Activated CD8-positive, alpha-beta memory T cell treated with anti-CD3 and anti-CD28 coated beads for 4 hours (primary cell): ENCODE results near the gene PLCH1.

Experiments
- DNase-seq, 2 donors: peaks; one replicate each; pipeline ENCODE4 v3.0.0-alpha.2; 2020; ENCODE audit warnings: low read depth in 2 of 2

Gene PLCH1

GRCh38 chr3:155457591-155457990 is 287.3 kb downstream of the PLCH1 start:
- DNase-seq: no peak

- no peak for DNase-seq
These were observed 289.1 kb downstream of the PLCH1 start for GRCh38 chr3:155455765-155456164.

GRCh38 chr3:155453512-155453911 is 291.4 kb downstream of the PLCH1 start:
- DNase-seq: no peak

GRCh38 chr3:155449613-155450267 is 295.1 kb downstream of the PLCH1 start:
- no peak for DNase-seq

- no peak for DNase-seq
These were observed 296.3 kb downstream of the PLCH1 start for GRCh38 chr3:155448531-155448930.

- DNase-seq: no peak
These were observed 298.5 kb downstream of the PLCH1 start for GRCh38 chr3:155446366-155446765.

GRCh38 chr3:155444771-155445170 is 300.1 kb downstream of the PLCH1 start:
- no peak for DNase-seq

- no peak for DNase-seq
These were observed 301.1 kb downstream of the PLCH1 start for GRCh38 chr3:155443815-155444214.

GRCh38 chr3:155442072-155442471 is 302.8 kb downstream of the PLCH1 start:
- no peak for DNase-seq

GRCh38 chr3:155441506-155441905 is 303.4 kb downstream of the PLCH1 start:
- no peak for DNase-seq

GRCh38 chr3:155441026-155441425 is 303.8 kb downstream of the PLCH1 start:
- DNase-seq: no peak

- no peak for DNase-seq
These were observed 309.1 kb downstream of the PLCH1 start for GRCh38 chr3:155435821-155436220.

GRCh38 chr3:155431856-155432570 is 312.9 kb downstream of the PLCH1 start:
- DNase-seq: no peak

- no peak for DNase-seq
These were observed 316.3 kb downstream of the PLCH1 start for GRCh38 chr3:155428563-155428962.

GRCh38 chr3:155426524-155427230 is 318.2 kb downstream of the PLCH1 start:
- DNase-seq: no peak

GRCh38 chr3:155425396-155425795 is 319.5 kb downstream of the PLCH1 start:
- no peak for DNase-seq

- DNase-seq: no peak
These were observed 320.6 kb downstream of the PLCH1 start for GRCh38 chr3:155424323-155424710.

GRCh38 chr3:155423526-155424322 is 321.1 kb downstream of the PLCH1 start:
- DNase-seq: no peak

GRCh38 chr3:155420881-155421486 is 323.9 kb downstream of the PLCH1 start:
- no peak for DNase-seq

GRCh38 chr3:155420406-155420805 is 324.5 kb downstream of the PLCH1 start:
- no peak for DNase-seq

- DNase-seq: no peak
These were observed 326.5 kb downstream of the PLCH1 start for GRCh38 chr3:155418407-155418806.

- DNase-seq: no peak
These were observed 327.8 kb downstream of the PLCH1 start for GRCh38 chr3:155417119-155417517.
